ENCODE results near the gene TBC1D4. TPM values are rescaled to one million over a fixed set of nuclear protein-coding genes. Genes with fewer than 3 reads are reported as not detected.

TBC1D4 gene
- total and polyA plus RNA-seq, 9 of the 15 experiments (the other 6 are each of a cell fraction or from before 2014, with no cell fraction given): 2.8 to 12.3 (median 7.0) TPM

- no peak for TF ChIP-seq BRD4 (IDR thresholded peaks at IDR 0.05)
- no peak for TF ChIP-seq BACH1 (tag; IDR thresholded peaks at IDR 0.05)
- no peak for TF ChIP-seq NBN (IDR thresholded peaks at IDR 0.05; ENCODE audit: low read depth)
- no peak for TF ChIP-seq ZNF518B (CRISPR knock-in tag; IDR thresholded peaks at IDR 0.05)
These were observed 29.2 kb upstream of the TBC1D4 start (continued) for GRCh38 chr13:75511051-75511625.

DNA sequence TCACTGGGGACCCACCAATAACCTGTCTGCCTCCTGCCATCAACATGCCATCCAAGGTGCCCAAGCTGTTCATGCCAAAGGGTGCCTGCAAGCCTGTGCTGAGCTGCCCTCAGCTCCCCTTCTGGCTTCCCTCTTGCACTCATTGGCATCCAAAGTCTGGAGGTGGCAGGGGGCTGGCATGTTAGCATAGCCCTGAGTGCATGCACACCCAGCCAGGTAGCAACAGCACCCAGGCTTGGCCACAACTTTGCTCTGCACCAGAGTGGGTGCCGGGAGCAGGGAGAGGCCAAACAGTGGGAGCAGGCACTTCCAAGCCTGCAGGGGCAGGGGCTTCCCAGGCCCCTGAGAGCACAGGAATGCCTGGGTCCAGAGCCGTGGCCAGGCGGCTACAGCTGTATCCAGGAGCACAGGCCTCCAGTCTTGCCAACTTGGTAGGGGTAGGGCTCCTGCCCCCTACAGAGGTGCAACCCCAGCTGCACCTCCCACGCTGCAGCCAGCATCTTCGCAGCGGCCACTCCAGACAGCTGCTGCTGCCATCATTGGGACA lies 26.1 kb upstream of the TBC1D4 start:
- intact Hi-C loops (cut with micrococcal nuclease): no loop called here
- FAIRE-seq: no peak
- no peaks in the 10 kb centered on the region for H3K4me1 ChIP-seq (replicated peaks in 1 of 2; ENCODE audit: control insufficient read depth in 2 of 2, insufficient read depth in 2 of 2, low read length in 2 of 2)
- WGBS (ENCODE audit: insufficient coverage, low coverage, missing lambda C conversion rate): 19% methylated on average over 4 of the region's 6 CpGs
- no peak for DNase-seq (ENCODE audit: extremely low read depth in 1 of 4, low spot score in 3 of 4)
- in situ Hi-C loops (cut with MboI): no loop called here
- H3K27me3 ChIP-seq (ENCODE audit: control insufficient read depth in 2 of 2, insufficient read depth in 2 of 2, low read length in 2 of 2): no peaks in the 10 kb centered on the region
- no peak overlapping the region; a peak in 1 of 4 replicates for H3K9ac ChIP-seq (ENCODE audit: insufficient read depth in 1 of 2, low read depth in 2 of 2, low read length in 2 of 2)
- ChIA-PET POLR2A (no interaction called here), CTCF (ENCODE audit: low intra/inter-chr PET ratio) (no interaction called here)
- H3K4me2 ChIP-seq (ENCODE audit: insufficient read depth, low read length): no peak overlapping the region
- no peak overlapping the region for H3K4me3 ChIP-seq
- H3K27ac ChIP-seq (ENCODE audit: extremely low read depth, low read depth, low read length): no peak overlapping the region
- H3K9me1 ChIP-seq (ENCODE audit: control insufficient read depth, insufficient read depth, low read length): no peaks in the 10 kb centered on the region
- H2AFZ ChIP-seq (ENCODE audit: low read depth, low read length): no peak overlapping the region
- H4K20me1 ChIP-seq (replicated peaks; ENCODE audit: control insufficient read depth, insufficient read depth, low read length): no peaks in the 10 kb centered on the region
- no TSS peak for BruUV-seq (replicated peaks)
- H3K79me2 ChIP-seq (ENCODE audit: control insufficient read depth, insufficient read depth, low read length): no peaks in the 10 kb centered on the region
- H3K36me3 ChIP-seq (ENCODE audit: control insufficient read depth, insufficient read depth, low read length): no peaks in the 10 kb centered on the region
- no peaks in the 10 kb centered on the region for H3K9me3 ChIP-seq (replicated peaks; ENCODE audit: control insufficient read depth, insufficient read depth, low read depth, low read length)
- no peak for ATAC-seq
- TF ChIP-seq ZBTB7A (IDR thresholded peaks at IDR 0.05; ENCODE audit: borderline replicate concordance, control insufficient read depth, low read depth, low read length) (no peak), TEAD1 (CRISPR knock-in tag; IDR thresholded peaks at IDR 0.05) (no peak), JUN (IDR thresholded peaks at IDR 0.05; ENCODE audit: borderline replicate concordance, low read depth, low read length) (no peak), JUN (CRISPR knock-in tag; IDR thresholded peaks at IDR 0.05; ENCODE audit: borderline replicate concordance) (no peak), CBFA2T3 (IDR thresholded peaks at IDR 0.05) (no peak), ZNF740 (CRISPR knock-in tag; IDR thresholded peaks at IDR 0.05) (no peak), ZNF740 (tag; IDR thresholded peaks at IDR 0.05) (no peak)
- TF ChIP-seq, protein P1, sequence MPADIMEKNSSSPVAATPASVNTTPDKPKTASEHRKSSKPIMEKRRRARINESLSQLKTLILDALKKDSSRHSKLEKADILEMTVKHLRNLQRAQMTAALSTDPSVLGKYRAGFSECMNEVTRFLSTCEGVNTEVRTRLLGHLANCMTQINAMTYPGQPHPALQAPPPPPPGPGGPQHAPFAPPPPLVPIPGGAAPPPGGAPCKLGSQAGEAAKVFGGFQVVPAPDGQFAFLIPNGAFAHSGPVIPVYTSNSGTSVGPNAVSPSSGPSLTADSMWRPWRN (IDR thresholded peaks at IDR 0.05; ENCODE audit: low read depth): no peak
- TF ChIP-seq, protein P2, sequence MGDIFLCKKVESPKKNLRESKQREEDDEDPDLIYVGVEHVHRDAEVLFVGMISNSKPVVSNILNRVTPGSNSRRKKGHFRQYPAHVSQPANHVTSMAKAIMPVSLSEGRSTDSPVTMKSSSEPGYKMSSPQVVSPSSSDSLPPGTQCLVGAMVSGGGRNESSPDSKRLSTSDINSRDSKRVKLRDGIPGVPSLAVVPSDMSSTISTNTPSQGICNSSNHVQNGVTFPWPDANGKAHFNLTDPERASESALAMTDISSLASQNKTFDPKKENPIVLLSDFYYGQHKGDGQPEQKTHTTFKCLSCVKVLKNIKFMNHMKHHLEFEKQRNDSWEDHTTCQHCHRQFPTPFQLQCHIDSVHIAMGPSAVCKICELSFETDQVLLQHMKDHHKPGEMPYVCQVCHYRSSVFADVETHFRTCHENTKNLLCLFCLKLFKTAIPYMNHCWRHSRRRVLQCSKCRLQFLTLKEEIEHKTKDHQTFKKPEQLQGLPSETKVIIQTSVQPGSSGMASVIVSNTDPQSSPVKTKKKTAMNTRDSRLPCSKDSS (IDR thresholded peaks at IDR 0.05; ENCODE audit: low read depth, partially characterized antibody): no peak

All from K562 (cell line).